ENCODE data around the gene CEP192. TPM values are rescaled to one million over a fixed set of nuclear protein-coding genes. Genes with fewer than 3 reads are reported as not detected.

CEP192 gene
- total and polyA plus RNA-seq, 2 donors from 2014 or later: 4.9 to 31.7 TPM

DNA sequence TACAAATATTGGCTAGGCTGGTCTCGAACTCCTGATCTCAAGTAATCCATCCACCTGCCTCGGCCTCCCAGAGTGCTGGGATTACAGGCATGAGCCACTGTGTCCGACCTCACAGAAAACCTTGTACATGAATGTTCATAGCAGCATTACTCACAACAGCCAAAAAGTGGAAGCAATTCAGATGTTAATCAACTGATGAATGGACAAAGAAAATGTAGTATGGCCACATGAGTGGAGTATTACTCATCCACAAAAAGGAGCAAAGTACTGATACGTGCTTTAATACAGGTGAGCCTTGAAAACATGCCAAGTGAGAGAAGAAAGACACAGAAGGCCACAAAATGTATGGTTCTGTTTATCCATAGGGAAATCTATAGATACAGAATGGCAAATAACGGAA, 20.6 kb downstream of the CEP192 start:
- Histone ChIP-seq H3K9me3 (ENCODE audit: control insufficient read depth in 2 of 3, insufficient read depth in 1 of 3, low read length in 3 of 3) (no peaks in the 10 kb centered on the region), H3K36me3 (ENCODE audit: control insufficient read depth in 2 of 3, insufficient read depth in 3 of 3, low read length in 3 of 3) (peaks cover 0 to 26% (median 22%) of the 10 kb centered on the region in 3 donors), H3K4me1 (ENCODE audit: control insufficient read depth in 2 of 3, insufficient read depth in 2 of 3, low read depth in 1 of 3, low read length in 3 of 3) (no peaks in the 10 kb centered on the region), H3K4me3 (ENCODE audit: low read length in 3 of 3) (no peak overlapping the region), H3K27me3 (ENCODE audit: control insufficient read depth, insufficient read depth, low read length) (no peaks in the 10 kb centered on the region), H3K9ac (ENCODE audit: low read length in 3 of 3) (no peak overlapping the region), H3K27ac (ENCODE audit: low read depth in 2 of 2, low read length in 2 of 2) (no peak overlapping the region)
- TF ChIP-seq, protein P1, sequence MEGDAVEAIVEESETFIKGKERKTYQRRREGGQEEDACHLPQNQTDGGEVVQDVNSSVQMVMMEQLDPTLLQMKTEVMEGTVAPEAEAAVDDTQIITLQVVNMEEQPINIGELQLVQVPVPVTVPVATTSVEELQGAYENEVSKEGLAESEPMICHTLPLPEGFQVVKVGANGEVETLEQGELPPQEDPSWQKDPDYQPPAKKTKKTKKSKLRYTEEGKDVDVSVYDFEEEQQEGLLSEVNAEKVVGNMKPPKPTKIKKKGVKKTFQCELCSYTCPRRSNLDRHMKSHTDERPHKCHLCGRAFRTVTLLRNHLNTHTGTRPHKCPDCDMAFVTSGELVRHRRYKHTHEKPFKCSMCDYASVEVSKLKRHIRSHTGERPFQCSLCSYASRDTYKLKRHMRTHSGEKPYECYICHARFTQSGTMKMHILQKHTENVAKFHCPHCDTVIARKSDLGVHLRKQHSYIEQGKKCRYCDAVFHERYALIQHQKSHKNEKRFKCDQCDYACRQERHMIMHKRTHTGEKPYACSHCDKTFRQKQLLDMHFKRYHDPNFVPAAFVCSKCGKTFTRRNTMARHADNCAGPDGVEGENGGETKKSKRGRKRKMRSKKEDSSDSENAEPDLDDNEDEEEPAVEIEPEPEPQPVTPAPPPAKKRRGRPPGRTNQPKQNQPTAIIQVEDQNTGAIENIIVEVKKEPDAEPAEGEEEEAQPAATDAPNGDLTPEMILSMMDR (IDR thresholded peaks at IDR 0.05; ENCODE audit: borderline replicate concordance, extremely low read depth, insufficient read depth): no peak
- DNase-seq: no peak
- intact Hi-C loops (cut with DNase I): no loop called here
- FAIRE-seq: no peak

DNA sequence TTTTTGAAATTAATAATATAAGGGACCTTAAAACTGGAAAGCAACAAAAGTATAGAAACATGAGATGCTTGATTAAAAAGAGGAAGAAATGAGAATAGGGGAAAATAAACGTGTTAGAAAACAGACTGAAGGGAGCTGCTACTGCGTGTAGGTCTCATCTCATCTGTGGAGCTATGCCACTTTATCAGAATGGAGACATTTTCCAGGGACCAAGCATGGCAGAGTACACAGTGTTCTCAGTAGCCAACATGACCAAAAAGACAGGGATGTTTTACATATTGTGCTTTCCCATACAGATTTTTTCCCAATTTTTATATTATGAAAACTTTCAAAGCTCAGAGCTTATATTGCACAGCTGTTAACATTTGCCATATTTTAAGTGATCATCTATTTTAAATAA, 23.1 kb downstream of the CEP192 start:
- Histone ChIP-seq H3K27me3 (ENCODE audit: control insufficient read depth, insufficient read depth, low read length) (no peaks in the 10 kb centered on the region), H3K9ac (ENCODE audit: low read length in 3 of 3) (no peak overlapping the region), H3K9me3 (ENCODE audit: control insufficient read depth in 2 of 3, insufficient read depth in 1 of 3, low read length in 3 of 3) (no peaks in the 10 kb centered on the region), H3K4me1 (ENCODE audit: control insufficient read depth in 2 of 3, insufficient read depth in 2 of 3, low read depth in 1 of 3, low read length in 3 of 3) (no peaks in the 10 kb centered on the region), H3K27ac (ENCODE audit: low read depth in 2 of 2, low read length in 2 of 2) (no peak overlapping the region), H3K4me3 (ENCODE audit: low read length in 3 of 3) (no peak overlapping the region), H3K36me3 (ENCODE audit: control insufficient read depth in 2 of 3, insufficient read depth in 3 of 3, low read length in 3 of 3) (peaks cover 0 to 24% (median 21%) of the 10 kb centered on the region in 3 donors)
- no peak for DNase-seq
- intact Hi-C loops (cut with DNase I): no loop called here
- TF ChIP-seq, protein P1 (IDR thresholded peaks at IDR 0.05; ENCODE audit: borderline replicate concordance, extremely low read depth, insufficient read depth): no peak
- no peak for FAIRE-seq

GRCh38 chr18:13014818-13015217, 23.7 kb downstream of the CEP192 start:
- no peak overlapping the region for H3K4me3 ChIP-seq (ENCODE audit: low read length in 3 of 3)
- DNase-seq (no peak), FAIRE-seq (no peak)
- intact Hi-C loops (cut with DNase I): no loop called here
- H3K9ac ChIP-seq (ENCODE audit: low read length in 3 of 3): no peak overlapping the region
- H3K27me3 ChIP-seq (ENCODE audit: control insufficient read depth, insufficient read depth, low read length): no peaks in the 10 kb centered on the region
- no peaks in the 10 kb centered on the region for H3K4me1 ChIP-seq (ENCODE audit: control insufficient read depth in 2 of 3, insufficient read depth in 2 of 3, low read depth in 1 of 3, low read length in 3 of 3)
- no peaks in the 10 kb centered on the region for H3K9me3 ChIP-seq (ENCODE audit: control insufficient read depth in 2 of 3, insufficient read depth in 1 of 3, low read length in 3 of 3)
- H3K27ac ChIP-seq (ENCODE audit: low read depth in 2 of 2, low read length in 2 of 2): no peak overlapping the region
- TF ChIP-seq, protein P1 (IDR thresholded peaks at IDR 0.05; ENCODE audit: borderline replicate concordance, extremely low read depth, insufficient read depth): no peak
- H3K36me3 ChIP-seq (ENCODE audit: control insufficient read depth in 2 of 3, insufficient read depth in 3 of 3, low read length in 3 of 3): peaks cover 0 to 22% (median 20%) of the 10 kb centered on the region in 3 donors

DNA sequence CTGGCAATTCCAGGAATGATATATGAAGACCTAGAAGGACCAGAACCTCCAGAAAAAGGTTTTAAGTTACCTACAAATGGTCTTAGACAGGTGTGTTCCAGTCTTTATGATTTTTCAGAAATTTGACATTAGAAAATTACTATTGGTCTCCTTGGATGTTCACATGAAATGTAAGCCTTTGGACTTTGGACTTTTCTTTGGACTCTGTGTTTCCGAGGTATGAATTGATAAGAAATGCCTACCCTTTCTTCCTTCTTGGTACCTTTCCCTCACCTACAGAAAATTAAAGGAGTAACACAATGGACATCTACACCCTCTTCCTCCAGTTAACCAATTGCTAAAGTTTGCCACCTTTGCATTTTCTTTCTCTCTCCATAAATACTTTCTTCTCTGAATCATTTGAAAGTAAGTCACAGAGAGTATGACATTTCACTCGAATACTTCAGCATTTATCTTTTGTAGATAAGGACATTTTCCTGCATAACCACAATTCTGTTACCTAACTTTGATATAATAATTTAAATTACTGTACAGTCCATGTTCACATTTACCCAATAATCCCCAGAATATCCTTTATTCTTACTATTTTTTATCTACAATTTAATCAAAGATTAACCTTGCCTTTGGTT, 26.2 kb downstream of the CEP192 start:
- Histone ChIP-seq H3K27ac (ENCODE audit: low read depth in 2 of 2, low read length in 2 of 2) (no peak overlapping the region), H3K4me1 (ENCODE audit: control insufficient read depth in 2 of 3, insufficient read depth in 2 of 3, low read depth in 1 of 3, low read length in 3 of 3) (no peaks in the 10 kb centered on the region), H3K4me3 (ENCODE audit: low read length in 3 of 3) (no peak overlapping the region), H3K9me3 (ENCODE audit: control insufficient read depth in 2 of 3, insufficient read depth in 1 of 3, low read length in 3 of 3) (no peaks in the 10 kb centered on the region), H3K27me3 (ENCODE audit: control insufficient read depth, insufficient read depth, low read length) (no peaks in the 10 kb centered on the region), H3K36me3 (ENCODE audit: control insufficient read depth in 2 of 3, insufficient read depth in 3 of 3, low read length in 3 of 3) (peaks cover 0 to 24% (median 22%) of the 10 kb centered on the region in 3 donors), H3K9ac (ENCODE audit: low read length in 3 of 3) (no peak overlapping the region)
- FAIRE-seq (no peak), DNase-seq (no peak)
- intact Hi-C loops (cut with DNase I): no loop called here
- TF ChIP-seq, protein P1 (IDR thresholded peaks at IDR 0.05; ENCODE audit: borderline replicate concordance, extremely low read depth, insufficient read depth): no peak
